Measurements from ENCODE around the gene COQ8A. TPM values are rescaled to one million over a fixed set of nuclear protein-coding genes. Genes with fewer than 3 reads are reported as not detected.

COQ8A gene
- total RNA-seq, 1 donor from 2014 or later, result 13.8 TPM

DNA sequence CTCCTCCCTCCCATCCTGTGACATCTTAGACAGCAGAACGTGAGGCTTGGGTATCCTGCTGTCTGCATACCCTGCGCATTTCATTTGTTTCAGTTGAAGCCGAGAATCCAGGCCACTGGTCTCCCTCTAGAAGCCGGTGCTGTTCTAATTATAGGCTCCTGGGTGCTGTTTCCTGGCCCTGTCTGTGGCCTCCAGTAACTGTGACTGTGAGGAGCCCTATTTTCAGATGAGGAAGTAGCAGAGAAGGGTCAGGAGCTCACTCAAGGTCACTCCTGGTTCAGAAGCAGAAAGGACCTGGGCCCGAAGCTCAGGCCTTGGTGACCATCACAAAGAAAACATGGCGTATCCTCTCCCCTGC, 24.0 kb downstream of the COQ8A start:
- Mint-ChIP-seq H3K9me3 (peaks cover 4% of the 10 kb centered on the region), H3K36me3 (no peaks in the 10 kb centered on the region), H3K4me1 (no peaks in the 10 kb centered on the region), H3K27ac (peak overlapping the region; percentile 74), H3K27me3 (ENCODE audit: insufficient read depth, low read depth) (peaks cover 3% of the 10 kb centered on the region), H3K4me3 (no peak overlapping the region)
- Histone ChIP-seq H3K36me3 (no peaks in the 10 kb centered on the region), H2AFZ (replicated peaks) (no peak overlapping the region), H3K79me2 (ENCODE audit: low read depth) (no peaks in the 10 kb centered on the region), H3K9me3 (ENCODE audit: low read depth) (no peaks in the 10 kb centered on the region), H3K9ac (no peak overlapping the region), H3K4me1 (no peaks in the 10 kb centered on the region), H3K4me3 (no peak overlapping the region), H3K27me3 (no peaks in the 10 kb centered on the region), H3F3A (ENCODE audit: low read depth) (no peaks in the 10 kb centered on the region), H3K27ac (no peak overlapping the region), H4K20me1 (ENCODE audit: low read depth) (peaks cover 3% of the 10 kb centered on the region), H3K4me2 (no peak overlapping the region)
- TF ChIP-seq EZH2phosphoT487 (IDR thresholded peaks at IDR 0.05), result no peak
- TF ChIP-seq, protein P1, sequence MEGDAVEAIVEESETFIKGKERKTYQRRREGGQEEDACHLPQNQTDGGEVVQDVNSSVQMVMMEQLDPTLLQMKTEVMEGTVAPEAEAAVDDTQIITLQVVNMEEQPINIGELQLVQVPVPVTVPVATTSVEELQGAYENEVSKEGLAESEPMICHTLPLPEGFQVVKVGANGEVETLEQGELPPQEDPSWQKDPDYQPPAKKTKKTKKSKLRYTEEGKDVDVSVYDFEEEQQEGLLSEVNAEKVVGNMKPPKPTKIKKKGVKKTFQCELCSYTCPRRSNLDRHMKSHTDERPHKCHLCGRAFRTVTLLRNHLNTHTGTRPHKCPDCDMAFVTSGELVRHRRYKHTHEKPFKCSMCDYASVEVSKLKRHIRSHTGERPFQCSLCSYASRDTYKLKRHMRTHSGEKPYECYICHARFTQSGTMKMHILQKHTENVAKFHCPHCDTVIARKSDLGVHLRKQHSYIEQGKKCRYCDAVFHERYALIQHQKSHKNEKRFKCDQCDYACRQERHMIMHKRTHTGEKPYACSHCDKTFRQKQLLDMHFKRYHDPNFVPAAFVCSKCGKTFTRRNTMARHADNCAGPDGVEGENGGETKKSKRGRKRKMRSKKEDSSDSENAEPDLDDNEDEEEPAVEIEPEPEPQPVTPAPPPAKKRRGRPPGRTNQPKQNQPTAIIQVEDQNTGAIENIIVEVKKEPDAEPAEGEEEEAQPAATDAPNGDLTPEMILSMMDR (IDR thresholded peaks at IDR 0.05), result no peak
- no peak for TF ChIP-seq EZH2 (IDR thresholded peaks at IDR 0.05)
- DNase-seq (ENCODE audit: low spot score), result no peak

DNA sequence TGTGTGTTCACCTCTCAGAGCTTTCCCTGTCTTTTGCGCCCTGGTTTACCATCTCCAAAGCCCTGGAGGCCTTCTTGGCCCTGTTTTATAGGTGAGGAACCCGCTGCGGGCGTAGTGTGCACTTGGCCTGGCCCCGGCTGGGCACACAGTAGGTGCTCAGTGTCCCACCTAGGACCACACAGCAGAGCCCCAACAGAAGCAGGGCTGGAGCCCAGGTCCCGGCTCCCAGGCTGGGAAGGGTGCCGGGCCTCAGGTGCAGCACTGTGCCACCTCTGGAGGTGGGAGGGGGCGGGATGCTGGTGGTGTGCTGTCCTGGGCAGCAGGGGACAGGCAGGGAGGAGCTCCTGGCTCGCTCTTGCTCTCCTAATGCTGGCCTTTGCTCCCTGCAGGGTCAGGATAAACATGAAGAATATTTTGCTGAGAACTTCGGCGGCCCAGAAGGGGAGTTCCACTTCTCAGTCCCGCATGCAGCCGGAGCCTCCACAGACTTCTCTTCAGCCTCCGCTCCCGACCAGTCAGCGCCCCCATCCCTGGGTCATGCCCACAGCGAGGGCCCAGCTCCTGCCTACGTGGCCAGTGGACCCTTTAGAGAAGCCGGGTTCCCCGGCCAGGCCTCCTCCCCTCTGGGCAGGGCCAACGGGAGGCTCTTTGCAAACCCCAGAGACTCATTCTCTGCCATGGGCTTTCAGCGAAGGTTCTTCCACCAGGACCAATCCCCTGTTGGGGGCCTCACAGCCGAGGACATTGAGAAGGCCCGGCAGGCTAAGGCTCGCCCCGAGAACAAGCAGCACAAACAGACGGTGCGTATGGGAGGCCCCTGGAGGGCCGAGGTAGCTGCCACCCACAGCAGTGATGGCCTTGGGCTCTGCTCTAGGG, 24.8 kb downstream of the COQ8A start:
- Histone ChIP-seq H2AFZ (replicated peaks) (no peak overlapping the region), H3K4me3 (no peak overlapping the region), H3K27ac (no peak overlapping the region), H4K20me1 (ENCODE audit: low read depth) (peaks cover 3% of the 10 kb centered on the region), H3F3A (ENCODE audit: low read depth) (no peaks in the 10 kb centered on the region), H3K4me1 (no peaks in the 10 kb centered on the region), H3K79me2 (ENCODE audit: low read depth) (no peaks in the 10 kb centered on the region), H3K9ac (no peak overlapping the region), H3K9me3 (ENCODE audit: low read depth) (no peaks in the 10 kb centered on the region), H3K36me3 (no peaks in the 10 kb centered on the region), H3K4me2 (no peak overlapping the region), H3K27me3 (no peaks in the 10 kb centered on the region)
- H3K4me3 Mint-ChIP-seq, result no peak overlapping the region
- TF ChIP-seq EZH2 (IDR thresholded peaks at IDR 0.05) (no peak), EZH2phosphoT487 (IDR thresholded peaks at IDR 0.05) (no peak)
- TF ChIP-seq, protein P1 (IDR thresholded peaks at IDR 0.05), result no peak
- H3K27me3 Mint-ChIP-seq (ENCODE audit: insufficient read depth, low read depth), result peaks cover 3% of the 10 kb centered on the region
- H3K4me1 Mint-ChIP-seq, result no peaks in the 10 kb centered on the region
- peaks cover 6% of the 10 kb centered on the region for H3K9me3 Mint-ChIP-seq
- DNase-seq (ENCODE audit: low spot score), result no peak
- no peaks in the 10 kb centered on the region for H3K36me3 Mint-ChIP-seq
- no peak overlapping the region for H3K27ac Mint-ChIP-seq

DNA sequence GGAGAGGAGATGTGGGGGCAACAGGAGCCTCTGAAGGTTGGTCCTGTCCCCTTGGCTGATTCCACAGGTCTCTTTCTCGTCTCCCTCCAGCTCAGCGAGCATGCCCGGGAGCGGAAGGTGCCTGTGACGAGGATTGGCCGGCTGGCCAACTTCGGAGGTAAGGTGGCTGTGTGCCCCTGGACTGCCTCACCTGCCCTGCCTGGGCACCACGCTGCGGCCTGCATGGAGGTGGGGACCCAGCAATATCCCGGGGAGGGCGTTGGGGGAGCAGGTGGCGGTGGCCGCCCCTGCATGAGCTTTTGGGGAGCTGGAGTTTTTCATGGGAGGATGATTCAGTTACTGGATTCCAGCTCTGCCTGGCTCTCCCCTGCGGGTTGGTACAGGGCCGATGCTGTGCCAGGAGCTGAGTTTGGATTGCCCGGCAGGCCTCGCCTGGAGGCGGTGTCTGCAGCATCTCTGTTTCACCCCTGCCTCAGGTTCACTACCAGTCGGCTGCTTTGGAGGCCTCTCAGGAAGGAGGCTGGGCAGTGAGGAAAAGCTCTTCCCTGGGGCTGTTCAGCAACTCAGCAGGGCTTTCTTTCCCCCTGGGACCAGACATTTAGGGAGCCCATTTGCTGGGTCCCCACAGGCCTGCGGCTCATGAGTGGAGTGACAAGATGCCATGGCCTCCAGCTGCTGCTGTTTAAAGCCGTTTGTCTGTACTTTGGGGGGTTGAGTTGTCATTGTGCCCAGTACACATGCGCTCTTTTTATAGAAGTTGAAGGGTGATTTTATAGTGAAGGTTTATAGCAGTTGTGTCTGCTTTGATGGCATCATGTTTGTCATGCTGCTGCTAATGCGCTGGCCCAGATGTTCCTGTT, 25.7 kb downstream of the COQ8A start:
- TF ChIP-seq, protein P1 (IDR thresholded peaks at IDR 0.05), result no peak
- TF ChIP-seq EZH2 (IDR thresholded peaks at IDR 0.05), result no peak
- no peak for TF ChIP-seq EZH2phosphoT487 (IDR thresholded peaks at IDR 0.05)
- Histone ChIP-seq H3K4me1 (no peaks in the 10 kb centered on the region), H3F3A (ENCODE audit: low read depth) (no peaks in the 10 kb centered on the region), H4K20me1 (ENCODE audit: low read depth) (peaks cover 3% of the 10 kb centered on the region), H3K9me3 (ENCODE audit: low read depth) (no peaks in the 10 kb centered on the region), H3K27me3 (no peaks in the 10 kb centered on the region), H3K27ac (no peak overlapping the region), H3K9ac (no peak overlapping the region), H3K4me3 (no peak overlapping the region), H2AFZ (replicated peaks) (no peak overlapping the region), H3K36me3 (no peaks in the 10 kb centered on the region), H3K4me2 (no peak overlapping the region), H3K79me2 (ENCODE audit: low read depth) (no peaks in the 10 kb centered on the region)
- no peak for DNase-seq (ENCODE audit: low spot score)
- Mint-ChIP-seq H3K4me1 (no peaks in the 10 kb centered on the region), H3K4me3 (no peak overlapping the region), H3K27ac (no peak overlapping the region), H3K27me3 (ENCODE audit: insufficient read depth, low read depth) (peaks cover 3% of the 10 kb centered on the region), H3K9me3 (peaks cover 6% of the 10 kb centered on the region), H3K36me3 (no peaks in the 10 kb centered on the region)
